Neural progenitor cell (in vitro differentiated cells): Measurements from ENCODE around the gene OR8D4. TPM values are rescaled to one million over a fixed set of nuclear protein-coding genes. Genes with fewer than 3 reads are reported as not detected.

Experiments used
- DNase-seq: peaks from one replicate; pipeline ENCODE4 v3.0.0-alpha.2; 2016; ENCODE audit warnings: low spot score
- H2AFZ ChIP-seq: fragments of 200-600 bp; sonication (generic); replicated peaks from 2 replicates; pipeline ENCODE4 v1.6.1; 2016; ENCODE audit warnings: antibody characterized with exemption
- H3F3A ChIP-seq: fragments of 200-600 bp; sonication (generic); 2 replicates; pipeline ENCODE4 v1.6.1; 2016; ENCODE audit warnings: antibody characterized with exemption, low read depth
- H3K27ac ChIP-seq: fragments of 200-600 bp; sonication (generic); 2 replicates; pipeline ENCODE4 v1.5.1; 2016; ENCODE audit warnings: mild to moderate bottlenecking
- H3K27me3 ChIP-seq: fragments of 200-600 bp; sonication (generic); 2 replicates; pipeline ENCODE4 v1.6.1; 2016; ENCODE audit warnings: mild to moderate bottlenecking, moderate library complexity
- H3K36me3 ChIP-seq: fragments of 200-600 bp; sonication (generic); 2 replicates; pipeline ENCODE4 v1.5.1; 2016
- H3K4me1 ChIP-seq: fragments of 200-600 bp; sonication (generic); 2 replicates; pipeline ENCODE4 v1.6.1; 2016; ENCODE audit warnings: mixed run types
- H3K4me2 ChIP-seq: fragments of 200-600 bp; sonication (generic); 2 replicates; pipeline ENCODE4 v1.6.1; 2016
- H3K4me3 ChIP-seq: fragments of 200-600 bp; sonication (generic); 2 replicates; pipeline ENCODE4 v1.5.1; 2016
- H3K79me2 ChIP-seq: fragments of 200-600 bp; sonication (generic); 2 replicates; pipeline ENCODE4 v1.6.1; 2016; ENCODE audit warnings: low read depth
- H3K9ac ChIP-seq: fragments of 200-600 bp; sonication (generic); 2 replicates; pipeline ENCODE4 v1.6.1; 2016
- H3K9me3 ChIP-seq: fragments of 200-600 bp; sonication (generic); 2 replicates; pipeline ENCODE4 v1.5.1; 2016; ENCODE audit warnings: low read depth
- H4K20me1 ChIP-seq: fragments of 200-600 bp; sonication (generic); 2 replicates; pipeline ENCODE4 v1.6.1; 2016; ENCODE audit warnings: low read depth
- H3K27ac Mint-ChIP-seq: 3 replicates; pipeline ENCODE4 v1.8.0; 2021; ENCODE audit warnings: mixed read lengths
- H3K27me3 Mint-ChIP-seq: 2 replicates; pipeline ENCODE4 v1.8.0; 2022; ENCODE audit warnings: low read depth, mild to moderate bottlenecking, inconsistent platforms, moderate library complexity, mixed read lengths; ENCODE audit not compliant: insufficient read depth
- H3K36me3 Mint-ChIP-seq: 3 replicates; pipeline ENCODE4 v1.8.0; 2021; ENCODE audit warnings: mixed read lengths
- H3K4me1 Mint-ChIP-seq: 3 replicates; pipeline ENCODE4 v1.8.0; 2021; ENCODE audit warnings: mixed read lengths
- H3K4me3 Mint-ChIP-seq: 3 replicates; pipeline ENCODE4 v1.8.0; 2021; ENCODE audit warnings: mild to moderate bottlenecking, moderate library complexity, mixed read lengths
- H3K9me3 Mint-ChIP-seq: 3 replicates; pipeline ENCODE4 v1.8.0; 2020; ENCODE audit warnings: mixed read lengths
- CTCF ChIP-seq: fragments of 200-600 bp; sonication (generic); IDR thresholded peaks from 2 replicates; pipeline ENCODE4 v1.5.1; 2017; ENCODE audit warnings: antibody characterized with exemption, mild to moderate bottlenecking
- EZH2 ChIP-seq: fragments of 200-600 bp; sonication (generic); IDR thresholded peaks from 2 replicates; pipeline ENCODE4 v1.6.1; 2017; ENCODE audit warnings: antibody characterized with exemption, mild to moderate bottlenecking, moderate library complexity
- EZH2phosphoT487 ChIP-seq: fragments of 200-600 bp; sonication (generic); IDR thresholded peaks from 2 replicates; pipeline ENCODE4 v1.6.1; 2017; ENCODE audit warnings: antibody characterized with exemption
- total RNA-seq: library from RNA; depleted of rRNA; stranded (reverse); fragments of >200 nt; gene quantifications from 2 replicates; pipeline ENCODE4 v1.2.3, GENCODE V29; 2015; ENCODE audit warnings: low replicate concordance

The OR8D4 gene
- total RNA-seq, 1 donor from 2014 or later = not detected

DNA sequence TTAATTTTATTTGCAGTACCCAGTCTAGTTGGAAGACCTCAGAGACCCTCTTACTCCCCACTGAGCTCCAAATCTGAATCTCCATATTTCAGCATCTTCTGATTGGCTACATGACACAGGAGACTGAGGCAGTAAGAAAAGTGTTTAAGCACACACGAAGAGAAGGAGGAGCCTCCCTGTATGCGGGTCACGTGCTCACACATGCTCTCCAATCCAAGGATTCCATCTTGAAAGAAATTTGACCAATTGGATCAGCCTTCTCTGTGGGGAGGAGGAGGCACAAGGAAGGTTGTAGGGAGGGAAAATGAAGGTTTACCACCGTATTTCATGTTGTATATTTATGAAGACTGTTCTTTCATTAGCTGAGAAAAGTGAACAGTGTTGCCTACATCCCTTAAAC lies 40.4 kb downstream of the OR8D4 start:
- H3K79me2 ChIP-seq = no peaks in the 10 kb centered on the region
- no peak overlapping the region for H2AFZ ChIP-seq
- H3K27ac ChIP-seq = no peak overlapping the region
- H3K4me3 ChIP-seq = no peak overlapping the region
- Mint-ChIP-seq H3K36me3 (no peaks in the 10 kb centered on the region), H3K27me3 (no peaks in the 10 kb centered on the region), H3K27ac (no peak overlapping the region), H3K4me3 (no peak overlapping the region), H3K9me3 (no peaks in the 10 kb centered on the region), H3K4me1 (no peaks in the 10 kb centered on the region)
- H3K9me3 ChIP-seq = no peaks in the 10 kb centered on the region
- H3K4me1 ChIP-seq = no peaks in the 10 kb centered on the region
- H3K4me2 ChIP-seq = no peak overlapping the region
- TF ChIP-seq EZH2 (no peak), EZH2phosphoT487 (no peak), CTCF (no peak)
- no peaks in the 10 kb centered on the region for H3F3A ChIP-seq
- DNase-seq = no peak
- H3K36me3 ChIP-seq = no peaks in the 10 kb centered on the region
- no peak overlapping the region for H3K9ac ChIP-seq
- no peaks in the 10 kb centered on the region for H4K20me1 ChIP-seq
- no peaks in the 10 kb centered on the region for H3K27me3 ChIP-seq

DNA sequence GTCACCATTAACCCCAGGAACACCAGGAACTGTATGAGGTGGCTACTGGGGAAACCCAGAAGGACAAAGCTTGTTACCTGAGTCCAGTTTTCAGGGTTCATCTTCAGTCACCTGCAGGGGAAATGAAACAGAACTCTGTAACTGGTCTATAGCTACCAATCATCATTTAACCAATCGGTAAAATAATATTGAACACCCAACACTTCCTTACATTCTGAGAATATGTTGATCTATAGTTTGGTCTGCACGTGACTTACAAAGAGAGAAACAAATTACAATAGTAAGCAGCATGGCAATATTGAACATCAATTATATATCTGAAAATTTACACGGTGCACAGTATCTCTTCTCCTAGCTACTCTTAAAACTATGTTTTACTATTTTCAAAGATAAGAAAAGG lies 41.8 kb downstream of the OR8D4 start, which contains the start of gene OR6T1:
OR6T1 (minus strand) TSS at position 101 of the 400 bp plus-strand sequence; CDS start at position 101, 0 bp downstream.
- H3K9me3 ChIP-seq = no peaks in the 10 kb centered on the region

DNA sequence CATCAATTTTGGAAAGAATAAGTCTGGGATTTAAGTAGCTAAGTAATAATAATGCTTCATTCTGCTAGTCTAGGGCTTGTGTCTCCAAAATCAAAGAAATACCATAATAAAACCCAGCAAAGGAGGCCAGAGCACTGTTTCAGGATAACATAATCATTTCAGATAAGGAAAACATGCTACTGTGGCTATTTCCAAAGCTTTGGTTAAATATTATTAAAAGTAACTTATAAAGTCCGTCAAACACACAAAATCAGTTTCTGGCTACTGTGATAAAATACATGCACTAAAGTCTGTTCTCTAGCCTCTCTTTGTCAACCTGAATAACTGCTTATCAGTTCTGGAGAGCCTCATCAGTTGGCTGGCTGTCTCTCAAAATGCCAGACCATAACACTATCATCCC lies 43.2 kb downstream of the OR8D4 start:
- no peak overlapping the region for H3K27ac ChIP-seq
- H3K79me2 ChIP-seq = no peaks in the 10 kb centered on the region
- no peaks in the 10 kb centered on the region for H3K9me3 ChIP-seq
- no peak overlapping the region for H3K4me3 ChIP-seq
- TF ChIP-seq CTCF (no peak), EZH2phosphoT487 (no peak), EZH2 (no peak)
- Mint-ChIP-seq H3K9me3 (no peaks in the 10 kb centered on the region), H3K4me3 (no peak overlapping the region), H3K27me3 (no peaks in the 10 kb centered on the region), H3K4me1 (no peaks in the 10 kb centered on the region), H3K27ac (no peak overlapping the region), H3K36me3 (no peaks in the 10 kb centered on the region)
- no peaks in the 10 kb centered on the region for H3K27me3 ChIP-seq
- no peaks in the 10 kb centered on the region for H3K36me3 ChIP-seq
- no peak overlapping the region for H3K9ac ChIP-seq
- H3K4me2 ChIP-seq = no peak overlapping the region
- no peak for DNase-seq
- no peaks in the 10 kb centered on the region for H4K20me1 ChIP-seq
- H3K4me1 ChIP-seq = no peaks in the 10 kb centered on the region
- no peaks in the 10 kb centered on the region for H3F3A ChIP-seq
- H2AFZ ChIP-seq = no peak overlapping the region

More for the DNA sequence above, 41.8 kb downstream of the OR8D4 start, which contains the start of gene OR6T1:
- Mint-ChIP-seq H3K36me3 (no peaks in the 10 kb centered on the region), H3K4me1 (no peaks in the 10 kb centered on the region), H3K4me3 (no peak within 1 kb of the TSS), H3K27ac (no peak within 1 kb of the TSS), H3K9me3 (no peaks in the 10 kb centered on the region), H3K27me3 (no peaks in the 10 kb centered on the region)
- H2AFZ ChIP-seq = no peak within 1 kb of the TSS
- H3K36me3 ChIP-seq = no peaks in the 10 kb centered on the region
- H3K4me2 ChIP-seq = no peak within 1 kb of the TSS
- H3K4me1 ChIP-seq = no peaks in the 10 kb centered on the region
- no peak for DNase-seq
- H3K79me2 ChIP-seq = no peaks in the 10 kb centered on the region
- H3F3A ChIP-seq = no peaks in the 10 kb centered on the region
- H3K4me3 ChIP-seq = no peak within 1 kb of the TSS
- TF ChIP-seq CTCF (no peak), EZH2phosphoT487 (no peak), EZH2 (no peak)
- no peaks in the 10 kb centered on the region for H3K27me3 ChIP-seq
- H3K27ac ChIP-seq = no peak within 1 kb of the TSS
- H3K9ac ChIP-seq = no peak within 1 kb of the TSS
- no peaks in the 10 kb centered on the region for H4K20me1 ChIP-seq
